ENCODE measurements around the gene DRD2.

DRD2 gene

DNA sequence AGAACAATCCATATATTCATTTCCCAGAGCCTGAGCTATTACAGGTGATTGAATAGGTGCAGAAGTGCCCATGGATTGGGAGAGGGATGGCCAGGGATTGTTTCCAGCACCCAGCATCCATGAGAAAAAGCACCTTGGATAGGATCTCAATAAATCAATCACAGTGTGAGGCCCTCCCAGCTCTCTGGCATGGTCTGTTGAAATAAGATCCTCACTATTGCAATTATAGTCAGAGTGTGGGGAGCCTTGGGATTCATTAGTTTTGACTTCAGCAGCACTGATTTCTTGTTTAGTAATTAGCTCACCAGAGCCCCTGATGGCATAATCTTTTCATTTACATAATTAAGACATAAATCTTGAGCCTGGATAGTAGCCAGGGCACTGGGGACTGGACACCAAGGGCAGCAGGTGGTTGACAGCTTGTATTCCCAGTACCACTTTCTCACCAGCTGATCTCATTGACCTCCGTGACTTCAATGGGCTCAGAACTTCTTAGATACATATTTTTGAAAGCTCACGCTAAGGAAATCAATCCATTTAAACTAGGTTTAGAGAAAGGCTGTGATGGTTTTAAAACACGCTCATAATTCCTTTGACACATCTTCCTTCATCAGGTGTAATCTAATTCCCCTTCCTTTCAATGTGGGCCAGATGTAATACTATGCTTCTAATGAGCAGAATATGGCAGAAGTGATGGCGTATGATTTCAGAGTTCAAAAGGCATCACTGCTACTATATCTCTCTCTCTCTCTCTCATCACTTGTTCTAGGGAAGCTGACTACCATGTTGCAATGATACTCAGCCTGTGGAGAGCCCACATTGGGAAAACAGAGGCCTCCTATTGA lies 22.1 kb upstream of the DRD2 start:
- TF ChIP-seq, protein P1, sequence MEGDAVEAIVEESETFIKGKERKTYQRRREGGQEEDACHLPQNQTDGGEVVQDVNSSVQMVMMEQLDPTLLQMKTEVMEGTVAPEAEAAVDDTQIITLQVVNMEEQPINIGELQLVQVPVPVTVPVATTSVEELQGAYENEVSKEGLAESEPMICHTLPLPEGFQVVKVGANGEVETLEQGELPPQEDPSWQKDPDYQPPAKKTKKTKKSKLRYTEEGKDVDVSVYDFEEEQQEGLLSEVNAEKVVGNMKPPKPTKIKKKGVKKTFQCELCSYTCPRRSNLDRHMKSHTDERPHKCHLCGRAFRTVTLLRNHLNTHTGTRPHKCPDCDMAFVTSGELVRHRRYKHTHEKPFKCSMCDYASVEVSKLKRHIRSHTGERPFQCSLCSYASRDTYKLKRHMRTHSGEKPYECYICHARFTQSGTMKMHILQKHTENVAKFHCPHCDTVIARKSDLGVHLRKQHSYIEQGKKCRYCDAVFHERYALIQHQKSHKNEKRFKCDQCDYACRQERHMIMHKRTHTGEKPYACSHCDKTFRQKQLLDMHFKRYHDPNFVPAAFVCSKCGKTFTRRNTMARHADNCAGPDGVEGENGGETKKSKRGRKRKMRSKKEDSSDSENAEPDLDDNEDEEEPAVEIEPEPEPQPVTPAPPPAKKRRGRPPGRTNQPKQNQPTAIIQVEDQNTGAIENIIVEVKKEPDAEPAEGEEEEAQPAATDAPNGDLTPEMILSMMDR (conservative IDR thresholded peaks at IDR 0.05): no peak
- no peak overlapping the region for H3K27ac ChIP-seq

DNA sequence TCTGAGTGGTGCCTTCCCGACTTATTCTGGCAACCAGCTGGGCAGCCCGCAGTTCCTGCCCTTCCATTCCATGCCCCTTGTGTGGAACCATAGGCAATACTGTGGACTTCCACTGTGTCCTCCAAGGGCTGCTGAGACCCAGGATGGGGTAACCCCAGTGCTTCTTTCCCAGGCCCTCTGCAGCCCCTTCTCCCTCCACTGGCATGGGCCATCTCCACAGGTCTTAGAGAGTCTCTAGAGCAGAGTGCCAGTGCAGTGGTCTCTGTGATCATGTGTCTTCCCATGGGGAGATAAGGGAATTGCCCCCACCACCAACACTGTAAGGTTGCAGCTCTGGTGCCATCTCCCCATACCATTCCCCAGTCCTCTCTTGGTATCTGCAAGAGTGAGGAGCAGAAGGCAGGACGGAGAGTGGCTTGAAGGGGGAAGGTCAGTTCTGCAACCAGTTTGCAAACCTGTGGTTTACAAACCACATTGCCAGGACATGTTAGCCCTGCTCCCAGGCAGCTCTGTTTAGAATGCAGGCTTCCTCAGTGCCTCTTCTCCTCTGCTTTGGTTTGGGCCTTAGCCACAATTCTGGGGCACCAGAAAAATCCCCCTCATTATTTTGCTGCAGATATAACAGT lies 20.9 kb upstream of the DRD2 start:
- no peak overlapping the region for H3K27ac ChIP-seq
- TF ChIP-seq, protein P1 (conservative IDR thresholded peaks at IDR 0.05): no peak

DNA sequence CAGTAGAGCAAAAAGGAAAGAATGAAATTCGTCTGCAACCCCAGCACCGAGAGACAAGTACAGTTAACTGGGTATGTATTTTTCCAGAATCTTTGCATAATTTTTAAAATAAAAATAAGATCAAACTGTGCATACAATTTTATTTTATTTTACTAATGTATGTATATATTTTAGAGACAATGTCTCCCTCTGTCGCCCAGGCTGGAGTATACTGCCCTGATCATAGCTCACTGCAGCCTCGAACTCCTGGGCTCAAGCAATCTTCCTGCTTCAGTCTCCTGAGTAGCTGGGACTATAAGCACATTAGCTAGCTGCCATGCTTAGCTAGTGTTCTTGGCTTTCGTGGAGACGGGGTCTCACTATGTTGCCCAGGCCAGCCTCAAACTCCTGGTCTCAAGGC lies 18.8 kb upstream of the DRD2 start:
- TF ChIP-seq, protein P1 (conservative IDR thresholded peaks at IDR 0.05): peak; percentile 49
- no peak overlapping the region for H3K27ac ChIP-seq

DNA sequence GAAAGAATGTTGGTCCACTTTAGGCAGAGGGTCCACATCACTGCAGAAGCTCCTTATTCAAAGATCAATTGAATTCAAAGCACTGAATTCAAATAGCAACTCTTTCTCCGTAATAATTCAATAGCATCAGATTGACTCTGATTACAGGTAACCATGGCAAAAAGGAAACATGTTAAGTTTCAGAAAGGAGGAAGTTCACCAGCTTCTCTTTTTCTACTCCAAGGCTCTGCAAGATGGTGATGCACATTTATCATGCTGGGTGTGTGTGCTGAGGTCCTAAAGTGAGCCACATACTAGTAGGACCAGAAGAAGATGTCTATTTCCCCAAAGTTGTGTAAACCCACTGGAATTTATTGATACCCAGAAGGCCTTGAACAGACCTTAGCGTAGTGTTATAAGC lies 18.0 kb upstream of the DRD2 start:
- TF ChIP-seq, protein P1 (conservative IDR thresholded peaks at IDR 0.05): no peak
- no peak overlapping the region for H3K27ac ChIP-seq

DNA sequence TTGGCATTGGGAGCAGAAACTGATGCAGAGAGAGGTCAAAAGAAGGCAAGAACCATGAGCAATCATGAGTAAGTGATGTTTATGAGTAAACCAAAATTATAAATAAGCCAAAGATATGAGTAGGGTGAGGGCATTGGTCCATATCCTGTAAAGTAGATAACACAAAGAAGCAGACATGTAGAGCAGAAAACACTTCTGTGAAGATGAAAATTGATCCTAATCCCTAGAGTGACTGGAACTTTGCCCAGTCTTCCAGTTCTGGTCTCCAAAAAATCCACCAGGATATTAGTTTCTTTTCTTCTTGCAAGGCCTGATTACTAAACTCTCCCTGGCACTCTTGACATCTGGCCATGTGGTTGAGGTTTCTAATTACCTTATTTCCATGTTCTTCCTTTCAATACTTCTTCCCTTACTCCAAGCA lies 13.7 kb upstream of the DRD2 start:
- no peak overlapping the region for H3K27ac ChIP-seq
- TF ChIP-seq, protein P1 (conservative IDR thresholded peaks at IDR 0.05): no peak

DNA sequence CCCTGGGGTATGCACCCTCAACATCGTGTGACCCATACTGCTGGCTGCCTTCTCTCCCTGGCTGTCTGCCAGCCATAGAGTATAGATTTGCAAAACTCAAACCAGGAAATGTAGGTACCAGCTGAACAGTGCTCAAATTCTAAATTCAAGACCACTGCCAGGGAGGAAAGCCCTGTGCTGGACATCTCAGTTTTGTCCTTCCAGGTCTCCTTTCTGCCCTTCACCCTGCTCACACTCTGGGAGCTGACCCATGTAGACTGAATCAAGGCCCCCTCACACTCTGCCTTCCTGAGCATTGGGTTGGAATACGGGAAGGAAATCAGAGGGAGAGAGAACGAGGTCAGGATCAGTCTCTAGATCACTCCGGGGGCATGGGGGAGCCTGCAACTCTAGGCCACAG lies 12.4 kb upstream of the DRD2 start:
- no peak overlapping the region for H3K27ac ChIP-seq
- TF ChIP-seq, protein P1 (conservative IDR thresholded peaks at IDR 0.05): no peak

DNA sequence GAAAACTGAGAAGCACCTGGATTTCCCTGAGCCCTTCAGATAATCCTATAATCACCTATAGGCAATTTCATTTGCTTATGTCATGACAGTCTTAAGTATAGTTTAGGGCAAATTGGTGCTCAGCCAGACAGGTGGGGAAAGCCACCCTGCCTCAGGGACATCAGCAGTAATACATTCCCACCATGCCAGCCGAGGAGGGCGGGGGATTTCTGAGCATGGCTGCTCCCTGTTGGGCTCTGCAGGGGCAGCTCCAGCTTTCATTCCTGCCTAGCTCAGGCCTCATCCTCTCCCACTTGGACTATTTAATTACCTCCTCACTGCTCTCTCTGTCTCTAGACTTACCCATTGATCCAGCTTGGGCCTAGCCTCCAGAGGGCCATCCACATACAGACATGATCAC lies 9.0 kb upstream of the DRD2 start:
- no peak overlapping the region for H3K27ac ChIP-seq
- TF ChIP-seq, protein P1 (conservative IDR thresholded peaks at IDR 0.05): no peak

All from VCaP (cell line).